Jurkat, Clone E6-1 (cell line): ENCODE results near the gene DLEU7.

Experiments
- DNase-seq: peaks from one replicate; pipeline ENCODE4 v3.0.0-alpha.2; 2011; ENCODE audit warnings: low read depth, low spot score
- H3K4me3 ChIP-seq: 2 replicates; pipeline ENCODE4 v1.5.1; 2011; ENCODE audit warnings: mild to moderate bottlenecking, low read length, control low read depth, moderate library complexity

The DLEU7 gene

GRCh38 chr13:50845211-50845610 lies 1.7 kb upstream of the DLEU7 start:
- H3K4me3 ChIP-seq = no peak overlapping the region
- no peak for DNase-seq

- H3K4me3 ChIP-seq = no peak overlapping the region
- DNase-seq = no peak
Observed at GRCh38 chr13:50844084-50844875, 788 bp upstream of the DLEU7 start.

DNA sequence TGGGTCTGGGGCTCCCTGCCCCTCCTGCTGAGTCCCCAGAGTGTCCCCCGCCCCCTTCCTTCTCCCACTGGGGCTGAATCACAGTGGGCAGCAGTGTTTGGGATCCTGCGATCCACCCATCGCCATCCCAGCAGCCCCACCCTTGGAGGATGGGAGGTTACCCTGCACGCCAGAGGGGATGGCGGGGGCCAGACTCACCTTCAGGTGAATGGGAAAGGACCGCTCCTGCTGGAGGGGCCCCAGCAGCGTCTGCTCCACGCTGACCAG lies 569 bp downstream of the DLEU7 start:
- no peak overlapping the region for H3K4me3 ChIP-seq
- DNase-seq = no peak

DNA sequence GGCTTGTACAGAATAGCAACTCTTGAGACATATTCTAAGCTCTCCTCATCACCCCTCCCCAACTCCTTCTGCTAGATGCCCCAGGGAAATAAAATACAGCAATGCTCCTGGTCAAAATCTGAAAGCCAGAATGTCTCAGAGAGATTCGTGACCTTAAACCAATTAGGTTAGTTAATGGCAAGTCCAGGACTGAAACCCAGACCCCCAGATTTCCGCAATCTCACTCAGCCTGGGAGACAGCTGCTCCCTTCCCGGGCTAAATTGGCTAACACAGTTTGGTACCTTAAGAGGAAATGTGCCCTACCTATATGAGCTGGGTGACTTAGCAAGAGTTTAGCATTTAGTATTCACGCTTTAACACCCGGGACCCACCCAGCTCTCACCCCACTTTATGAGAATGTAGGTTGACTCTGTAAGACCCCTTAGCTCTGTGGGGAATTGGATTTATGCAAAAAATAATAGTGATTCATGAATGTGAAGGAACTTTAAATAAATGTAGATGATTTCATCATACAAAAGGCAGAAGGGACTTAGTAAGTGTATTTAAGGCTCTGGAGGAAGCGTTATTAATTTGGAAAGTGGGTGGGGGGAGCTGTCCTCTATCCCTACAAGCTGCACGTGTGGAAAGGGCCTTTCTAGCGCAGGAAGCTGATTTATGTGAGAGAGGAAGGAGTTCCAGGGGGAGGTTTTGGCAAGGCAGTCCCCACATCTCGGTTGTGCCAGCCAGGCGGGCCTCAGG lies 1.1 kb downstream of the DLEU7 start:
- H3K4me3 ChIP-seq = no peak overlapping the region
- no peak for DNase-seq

DNA sequence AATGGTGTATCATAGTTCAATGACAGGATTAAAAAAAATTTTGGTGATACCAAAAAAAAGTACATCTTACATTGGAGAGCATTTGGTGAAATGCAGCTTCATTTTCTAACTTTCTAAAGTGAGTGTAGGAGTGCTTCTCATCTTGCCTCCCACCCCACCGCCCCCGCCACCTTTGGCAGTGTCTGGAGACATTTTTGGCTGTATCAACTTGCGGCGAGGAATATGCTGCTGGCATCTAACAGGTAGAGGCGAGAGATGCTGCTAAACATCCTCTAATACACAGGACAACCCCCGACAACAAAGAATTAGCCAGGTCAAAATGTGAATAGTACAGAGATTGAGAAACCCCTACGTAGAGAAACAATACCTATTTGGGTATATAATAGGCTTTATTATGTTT lies 1.7 kb downstream of the DLEU7 start:
- no peak for DNase-seq
- no peak overlapping the region for H3K4me3 ChIP-seq

DNA sequence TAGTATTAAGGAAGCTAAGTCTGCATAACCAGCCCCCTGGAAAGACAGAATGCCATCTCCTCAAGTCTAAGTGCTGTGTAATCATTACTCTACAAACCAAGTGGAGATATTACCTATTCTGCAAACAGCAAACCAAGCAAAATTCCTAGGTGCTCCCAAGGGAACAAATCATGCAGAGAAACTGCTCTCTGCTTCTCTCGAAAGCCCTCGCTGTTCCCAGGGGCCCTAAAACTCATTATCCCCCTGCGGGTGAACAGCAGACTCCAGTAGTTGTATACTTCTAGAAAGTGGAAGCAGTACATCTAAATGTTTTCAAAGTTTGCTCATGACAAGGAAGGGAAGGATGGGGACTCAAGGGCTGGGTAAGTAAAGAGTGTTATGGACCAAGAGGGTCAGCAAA lies 3.2 kb downstream of the DLEU7 start:
- no peak for DNase-seq
- H3K4me3 ChIP-seq = no peak overlapping the region

GRCh38 chr13:50839828-50840227 lies 3.7 kb downstream of the DLEU7 start:
- no peak overlapping the region for H3K4me3 ChIP-seq
- DNase-seq = no peak

DNA sequence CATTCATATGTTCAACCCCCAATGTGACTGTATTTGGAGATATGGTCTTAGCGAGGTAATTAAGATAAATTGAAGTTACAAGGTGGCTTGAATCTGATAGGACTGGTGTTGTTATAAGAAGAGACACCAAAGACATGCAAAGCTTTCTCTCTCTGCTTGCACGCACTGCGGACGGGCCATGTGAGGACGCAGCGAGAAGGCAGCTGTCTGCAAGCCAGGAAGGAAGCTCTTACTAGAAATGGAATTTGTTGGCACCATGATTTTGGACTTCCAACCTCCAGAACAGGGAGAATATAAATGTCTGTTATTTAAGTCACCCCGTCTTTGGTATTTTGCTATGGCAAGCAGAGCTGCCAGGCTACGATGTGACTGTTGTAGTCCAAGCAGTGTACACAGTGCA lies 4.8 kb downstream of the DLEU7 start:
- DNase-seq = no peak
- H3K4me3 ChIP-seq = no peak overlapping the region

- no peak for DNase-seq
- no peak overlapping the region for H3K4me3 ChIP-seq
Observed at GRCh38 chr13:50838031-50838430, 5.5 kb downstream of the DLEU7 start.

GRCh38 chr13:50831512-50831911 lies 12.0 kb downstream of the DLEU7 start:
- no peak overlapping the region for H3K4me3 ChIP-seq
- peak; percentile 68 for DNase-seq

- no peak overlapping the region for H3K4me3 ChIP-seq
- DNase-seq = no peak
Observed at GRCh38 chr13:50829896-50830295, 13.6 kb downstream of the DLEU7 start.

DNA sequence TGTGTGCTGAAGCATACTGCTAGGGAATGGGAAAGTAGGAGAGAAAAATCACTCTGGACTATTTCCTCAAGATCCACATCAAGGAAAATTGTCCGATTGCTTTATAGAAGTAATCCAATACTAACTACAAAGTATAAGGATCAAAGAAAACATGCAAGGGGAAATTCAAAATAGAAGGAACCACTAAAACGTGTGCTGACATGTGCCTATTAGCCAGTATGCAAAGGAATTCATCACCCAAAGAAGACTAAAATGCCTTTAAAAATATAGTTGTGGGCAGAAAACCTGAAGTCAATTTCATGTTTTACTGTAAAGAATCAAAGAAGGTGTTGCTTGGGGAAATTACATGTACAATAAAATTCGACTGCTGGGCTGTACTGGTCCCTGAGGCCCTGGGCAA lies 14.3 kb downstream of the DLEU7 start:
- no peak for DNase-seq
- no peak overlapping the region for H3K4me3 ChIP-seq

GRCh38 chr13:50826035-50826434 lies 17.5 kb downstream of the DLEU7 start:
- no peak overlapping the region for H3K4me3 ChIP-seq
- no peak for DNase-seq

GRCh38 chr13:50812242-50812641 lies 31.2 kb downstream of the DLEU7 start:
- H3K4me3 ChIP-seq = no peak overlapping the region

GRCh38 chr13:50810998-50811397 lies 32.5 kb downstream of the DLEU7 start:
- no peak for DNase-seq
- H3K4me3 ChIP-seq = no peak overlapping the region

More at GRCh38 chr13:50812242-50812641, 31.2 kb downstream of the DLEU7 start:
- DNase-seq = no peak

DNA sequence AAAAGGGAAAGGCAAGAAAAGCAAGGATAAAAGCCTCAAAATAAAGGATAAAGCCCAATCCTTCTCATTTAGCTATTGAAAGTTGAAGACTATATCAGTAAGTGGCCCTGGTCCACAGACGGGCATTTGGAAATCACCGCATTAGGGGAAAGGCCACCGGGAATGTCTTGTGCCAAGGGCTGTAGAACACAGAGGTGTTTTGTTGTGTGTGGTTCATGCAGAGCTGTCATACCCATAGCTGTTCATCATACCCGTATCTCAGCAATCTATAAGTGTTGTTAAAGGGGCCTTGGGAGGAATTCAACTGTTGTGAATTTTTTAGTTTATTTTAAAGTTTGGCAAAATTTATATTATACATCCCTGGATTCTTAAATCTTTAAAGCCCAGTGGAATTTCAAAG lies 33.0 kb downstream of the DLEU7 start:
- no peak overlapping the region for H3K4me3 ChIP-seq
- no peak for DNase-seq

GRCh38 chr13:50809133-50810090 lies 34.1 kb downstream of the DLEU7 start:
- DNase-seq = no peak

GRCh38 chr13:50805805-50806204 lies 37.7 kb downstream of the DLEU7 start:
- no peak for DNase-seq

More at GRCh38 chr13:50809133-50810090, 34.1 kb downstream of the DLEU7 start:
- H3K4me3 ChIP-seq = no peak overlapping the region

GRCh38 chr13:50801087-50801931 lies 42.2 kb downstream of the DLEU7 start:
- H3K4me3 ChIP-seq = no peak overlapping the region

More at GRCh38 chr13:50805805-50806204, 37.7 kb downstream of the DLEU7 start:
- H3K4me3 ChIP-seq = no peak overlapping the region

More at GRCh38 chr13:50801087-50801931, 42.2 kb downstream of the DLEU7 start:
- DNase-seq = peak; percentile 89
